WTC11 (cell line): ENCODE results near the gene MRPS11. TPM values are rescaled to one million over a fixed set of nuclear protein-coding genes. Genes with fewer than 3 reads are reported as not detected.

Experiments used
- ATAC-seq: fragments of 200-7000 bp; cut with Tn5 transposase; 2 replicates; pipeline ENCODE4 v1.10.0; 2021; ENCODE audit warnings: mild to moderate bottlenecking, moderate library complexity
- CTCF ChIA-PET: fragments of 300-600 bp; sonication (Branson Sonifier 250); formaldehyde crosslinking; loops from one replicate; lab custom pipeline; 2021; ENCODE audit warnings: antibody characterized with exemption; lab: Charles Lee
- POLR2A ChIA-PET: fragments of 350-600 bp; sonication (Branson Sonifier 250); formaldehyde crosslinking; loops from one replicate; lab custom pipeline; 2021; ENCODE audit warnings: antibody characterized with exemption; lab: Charles Lee
- DNase-seq: peaks from one replicate; pipeline ENCODE4 v3.0.0; 2021; ENCODE audit warnings: low spot score
- H3K27ac Mint-ChIP-seq: 2 replicates; pipeline ENCODE4 v1.8.0; 2021; ENCODE audit warnings: mixed read lengths
- H3K27me3 Mint-ChIP-seq: 2 replicates; pipeline ENCODE4 v1.8.0; 2021; ENCODE audit warnings: low read depth, mild to moderate bottlenecking, moderate library complexity, mixed read lengths
- H3K36me3 Mint-ChIP-seq: 2 replicates; pipeline ENCODE4 v1.8.0; 2021; ENCODE audit warnings: mixed read lengths
- H3K4me1 Mint-ChIP-seq: 2 replicates; pipeline ENCODE4 v1.8.0; 2022; ENCODE audit warnings: mixed read lengths
- H3K4me3 Mint-ChIP-seq: 2 replicates; pipeline ENCODE4 v1.8.0; 2021; ENCODE audit warnings: mild to moderate bottlenecking, moderate library complexity, mixed read lengths
- H3K9me3 Mint-ChIP-seq: 2 replicates; pipeline ENCODE4 v1.8.0; 2021; ENCODE audit warnings: mixed read lengths
- FOXP1 ChIP-seq: sonication (generic); formaldehyde crosslinking; IDR thresholded peaks from 2 replicates; pipeline ENCODE4 v1.8.0; 2022; ENCODE audit warnings: missing genetic modification reagents, mild to moderate bottlenecking, moderate library complexity, borderline replicate concordance
- FOXP4 ChIP-seq: sonication (generic); formaldehyde crosslinking; IDR thresholded peaks from 2 replicates; pipeline ENCODE4 v1.8.0; 2022; ENCODE audit warnings: mild to moderate bottlenecking, missing genetic modification reagents
- MAX ChIP-seq: sonication (generic); formaldehyde crosslinking; IDR thresholded peaks from 2 replicates; pipeline ENCODE4 v1.8.0; 2022; ENCODE audit warnings: mild to moderate bottlenecking, missing genetic modification reagents
- NFATC4 ChIP-seq: fragments of 250-450 bp; sonication (Bioruptor Pico); IDR thresholded peaks from 2 replicates; pipeline ENCODE4 v1.9.0; 2021; ENCODE audit warnings: mild to moderate bottlenecking
- NFE2L1 ChIP-seq: sonication (generic); formaldehyde crosslinking; IDR thresholded peaks from 2 replicates; pipeline ENCODE4 v1.8.1; 2023; ENCODE audit warnings: missing genetic modification reagents
- NR3C1 ChIP-seq: sonication (generic); formaldehyde crosslinking; conservative IDR thresholded peaks from 2 replicates; pipeline ENCODE4 v1.8.1; 2023; ENCODE audit warnings: low read depth, mild to moderate bottlenecking, missing genetic modification reagents
- PRRX2 ChIP-seq: fragments of 250-450 bp; sonication (Bioruptor Pico); IDR thresholded peaks from 2 replicates; pipeline ENCODE4 v1.8.0; 2021; ENCODE audit warnings: mild to moderate bottlenecking
- RORB ChIP-seq: fragments of 250-450 bp; sonication (Bioruptor Pico); IDR thresholded peaks from 2 replicates; pipeline ENCODE4 v1.9.0; 2021; ENCODE audit warnings: mild to moderate bottlenecking
- SOX15 ChIP-seq: fragments of 250-450 bp; sonication (Bioruptor Pico); IDR thresholded peaks from 2 replicates; pipeline ENCODE4 v1.9.0; 2021; ENCODE audit warnings: mild to moderate bottlenecking
- STAT6 ChIP-seq: sonication (generic); formaldehyde crosslinking; conservative IDR thresholded peaks from 2 replicates; pipeline ENCODE4 v1.8.1; 2023; ENCODE audit warnings: mild to moderate bottlenecking, low read depth, missing genetic modification reagents, moderate library complexity
- TCF7 ChIP-seq: sonication (generic); formaldehyde crosslinking; IDR thresholded peaks from 2 replicates; pipeline ENCODE4 v1.8.0; 2022; ENCODE audit warnings: mild to moderate bottlenecking, low read depth, missing genetic modification reagents, moderate library complexity
- ZNF263 ChIP-seq: sonication (generic); formaldehyde crosslinking; IDR thresholded peaks from 2 replicates; pipeline ENCODE4 v1.8.1; 2022; ENCODE audit warnings: low read depth, mild to moderate bottlenecking, moderate library complexity, missing genetic modification reagents
- ZNF396 ChIP-seq: fragments of 250-450 bp; sonication (Bioruptor Pico); IDR thresholded peaks from 2 replicates; pipeline ENCODE4 v1.8.0; 2021; ENCODE audit warnings: mild to moderate bottlenecking, moderate library complexity, borderline replicate concordance
- total RNA-seq: library from RNA; stranded (reverse); gene quantifications from 3 replicates; pipeline ENCODE4 v1.2.3, GENCODE V29; 2021
- TF ChIP-seq, protein P1 (sequence below): sonication (generic); formaldehyde crosslinking; IDR thresholded peaks from 2 replicates; pipeline ENCODE4 v1.8.1; 2023; ENCODE audit warnings: mild to moderate bottlenecking, missing genetic modification reagents, borderline replicate concordance
- TF ChIP-seq, protein P2 (sequence below): sonication (generic); formaldehyde crosslinking; IDR thresholded peaks from 2 replicates; pipeline ENCODE4 v1.8.1; 2022; ENCODE audit warnings: low read depth, missing genetic modification reagents, borderline replicate concordance
- TF ChIP-seq, protein P3 (sequence below): fragments of 250-450 bp; sonication (Bioruptor Pico); IDR thresholded peaks from 2 replicates; pipeline ENCODE4 v1.9.0; 2021; ENCODE audit warnings: mild to moderate bottlenecking, borderline replicate concordance
- TF ChIP-seq, protein P4 (sequence below): sonication (generic); formaldehyde crosslinking; IDR thresholded peaks from 2 replicates; pipeline ENCODE4 v1.8.1; 2023; ENCODE audit warnings: mild to moderate bottlenecking, moderate library complexity, missing genetic modification reagents

MRPS11 gene
- total RNA-seq, 1 experiment from 2014 or later: 49.1 TPM

- H3K4me3 Mint-ChIP-seq: no peak overlapping the region
- H3K9me3 Mint-ChIP-seq: no peaks in the 10 kb centered on the region
- ATAC-seq (peak; percentile 15), DNase-seq (no peak)
- no peaks in the 10 kb centered on the region for H3K36me3 Mint-ChIP-seq
- TF ChIP-seq FOXP1 (CRISPR knock-in tag): 0 out of 2 replicates have a peak, but pooled peaks have one; percentile 35
- TF ChIP-seq SOX15: no peak
- TF ChIP-seq STAT6: no peak
- no peak for TF ChIP-seq NR3C1 (CRISPR knock-in tag)
- TF ChIP-seq, protein P1, sequence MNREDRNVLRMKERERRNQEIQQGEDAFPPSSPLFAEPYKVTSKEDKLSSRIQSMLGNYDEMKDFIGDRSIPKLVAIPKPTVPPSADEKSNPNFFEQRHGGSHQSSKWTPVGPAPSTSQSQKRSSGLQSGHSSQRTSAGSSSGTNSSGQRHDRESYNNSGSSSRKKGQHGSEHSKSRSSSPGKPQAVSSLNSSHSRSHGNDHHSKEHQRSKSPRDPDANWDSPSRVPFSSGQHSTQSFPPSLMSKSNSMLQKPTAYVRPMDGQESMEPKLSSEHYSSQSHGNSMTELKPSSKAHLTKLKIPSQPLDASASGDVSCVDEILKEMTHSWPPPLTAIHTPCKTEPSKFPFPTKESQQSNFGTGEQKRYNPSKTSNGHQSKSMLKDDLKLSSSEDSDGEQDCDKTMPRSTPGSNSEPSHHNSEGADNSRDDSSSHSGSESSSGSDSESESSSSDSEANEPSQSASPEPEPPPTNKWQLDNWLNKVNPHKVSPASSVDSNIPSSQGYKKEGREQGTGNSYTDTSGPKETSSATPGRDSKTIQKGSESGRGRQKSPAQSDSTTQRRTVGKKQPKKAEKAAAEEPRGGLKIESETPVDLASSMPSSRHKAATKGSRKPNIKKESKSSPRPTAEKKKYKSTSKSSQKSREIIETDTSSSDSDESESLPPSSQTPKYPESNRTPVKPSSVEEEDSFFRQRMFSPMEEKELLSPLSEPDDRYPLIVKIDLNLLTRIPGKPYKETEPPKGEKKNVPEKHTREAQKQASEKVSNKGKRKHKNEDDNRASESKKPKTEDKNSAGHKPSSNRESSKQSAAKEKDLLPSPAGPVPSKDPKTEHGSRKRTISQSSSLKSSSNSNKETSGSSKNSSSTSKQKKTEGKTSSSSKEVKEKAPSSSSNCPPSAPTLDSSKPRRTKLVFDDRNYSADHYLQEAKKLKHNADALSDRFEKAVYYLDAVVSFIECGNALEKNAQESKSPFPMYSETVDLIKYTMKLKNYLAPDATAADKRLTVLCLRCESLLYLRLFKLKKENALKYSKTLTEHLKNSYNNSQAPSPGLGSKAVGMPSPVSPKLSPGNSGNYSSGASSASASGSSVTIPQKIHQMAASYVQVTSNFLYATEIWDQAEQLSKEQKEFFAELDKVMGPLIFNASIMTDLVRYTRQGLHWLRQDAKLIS (CRISPR knock-in tag): no peak
- TF ChIP-seq, all 79 proteins: peak for 1
- ChIA-PET POLR2A (interaction anchor here (0.5 to 1.2 kb wide), 2 partner anchors 13 to 124 kb away, joined by 3 to 4 read pairs; no protein-coding TSS in a partner anchor), CTCF (interaction anchor here (0.5 to 1.7 kb wide), 11 partner anchors 13 to 658 kb away, joined by 3 to 10 read pairs (median 4); partner anchors contain the start of genes ISG20, MRPL46 and MRPS11)
- Mint-ChIP-seq H3K27me3 (peaks cover 6% of the 10 kb centered on the region; the same call in 1 of the 2 replicates), H3K27ac (no peak overlapping the region), H3K4me1 (peaks cover 43% of the 10 kb centered on the region)
Observed at GRCh38 chr15:88489321-88489720, 21.8 kb downstream of the MRPS11 start.

GRCh38 chr15:88490036-88490435, 22.5 kb downstream of the MRPS11 start:
- Mint-ChIP-seq H3K27ac (no peak overlapping the region), H3K36me3 (no peaks in the 10 kb centered on the region), H3K4me3 (no peak overlapping the region), H3K4me1 (peaks cover 37% of the 10 kb centered on the region), H3K27me3 (peaks cover 6% of the 10 kb centered on the region; the same call in 1 of the 2 replicates), H3K9me3 (no peaks in the 10 kb centered on the region)
- ATAC-seq (no peak), DNase-seq (no peak)
- POLR2A ChIA-PET: interaction anchor here (1.2 kb wide), 1 partner anchor 12 kb away, joined by 4 read pairs; no protein-coding TSS in a partner anchor
- CTCF ChIA-PET: interaction anchor here (0.5 to 1.6 kb wide), 6 partner anchors 13 to 658 kb away, joined by 3 to 10 read pairs (median 5); partner anchors contain the start of genes ISG20, MRPL46 and MRPS11
- TF ChIP-seq NFATC4 (CRISPR knock-in tag) (no peak), FOXP1 (CRISPR knock-in tag) (no peak), PRRX2 (CRISPR knock-in tag) (no peak), TCF7 (CRISPR knock-in tag) (no peak), FOXP4 (no peak), MAX (CRISPR knock-in tag) (no peak), NFE2L1 (CRISPR knock-in tag) (no peak), ZNF396 (no peak), RORB (no peak), ZNF263 (CRISPR knock-in tag) (no peak)
- TF ChIP-seq, protein P2, sequence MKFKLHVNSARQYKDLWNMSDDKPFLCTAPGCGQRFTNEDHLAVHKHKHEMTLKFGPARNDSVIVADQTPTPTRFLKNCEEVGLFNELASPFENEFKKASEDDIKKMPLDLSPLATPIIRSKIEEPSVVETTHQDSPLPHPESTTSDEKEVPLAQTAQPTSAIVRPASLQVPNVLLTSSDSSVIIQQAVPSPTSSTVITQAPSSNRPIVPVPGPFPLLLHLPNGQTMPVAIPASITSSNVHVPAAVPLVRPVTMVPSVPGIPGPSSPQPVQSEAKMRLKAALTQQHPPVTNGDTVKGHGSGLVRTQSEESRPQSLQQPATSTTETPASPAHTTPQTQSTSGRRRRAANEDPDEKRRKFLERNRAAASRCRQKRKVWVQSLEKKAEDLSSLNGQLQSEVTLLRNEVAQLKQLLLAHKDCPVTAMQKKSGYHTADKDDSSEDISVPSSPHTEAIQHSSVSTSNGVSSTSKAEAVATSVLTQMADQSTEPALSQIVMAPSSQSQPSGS (CRISPR knock-in tag): no peak
- TF ChIP-seq, protein P3, sequence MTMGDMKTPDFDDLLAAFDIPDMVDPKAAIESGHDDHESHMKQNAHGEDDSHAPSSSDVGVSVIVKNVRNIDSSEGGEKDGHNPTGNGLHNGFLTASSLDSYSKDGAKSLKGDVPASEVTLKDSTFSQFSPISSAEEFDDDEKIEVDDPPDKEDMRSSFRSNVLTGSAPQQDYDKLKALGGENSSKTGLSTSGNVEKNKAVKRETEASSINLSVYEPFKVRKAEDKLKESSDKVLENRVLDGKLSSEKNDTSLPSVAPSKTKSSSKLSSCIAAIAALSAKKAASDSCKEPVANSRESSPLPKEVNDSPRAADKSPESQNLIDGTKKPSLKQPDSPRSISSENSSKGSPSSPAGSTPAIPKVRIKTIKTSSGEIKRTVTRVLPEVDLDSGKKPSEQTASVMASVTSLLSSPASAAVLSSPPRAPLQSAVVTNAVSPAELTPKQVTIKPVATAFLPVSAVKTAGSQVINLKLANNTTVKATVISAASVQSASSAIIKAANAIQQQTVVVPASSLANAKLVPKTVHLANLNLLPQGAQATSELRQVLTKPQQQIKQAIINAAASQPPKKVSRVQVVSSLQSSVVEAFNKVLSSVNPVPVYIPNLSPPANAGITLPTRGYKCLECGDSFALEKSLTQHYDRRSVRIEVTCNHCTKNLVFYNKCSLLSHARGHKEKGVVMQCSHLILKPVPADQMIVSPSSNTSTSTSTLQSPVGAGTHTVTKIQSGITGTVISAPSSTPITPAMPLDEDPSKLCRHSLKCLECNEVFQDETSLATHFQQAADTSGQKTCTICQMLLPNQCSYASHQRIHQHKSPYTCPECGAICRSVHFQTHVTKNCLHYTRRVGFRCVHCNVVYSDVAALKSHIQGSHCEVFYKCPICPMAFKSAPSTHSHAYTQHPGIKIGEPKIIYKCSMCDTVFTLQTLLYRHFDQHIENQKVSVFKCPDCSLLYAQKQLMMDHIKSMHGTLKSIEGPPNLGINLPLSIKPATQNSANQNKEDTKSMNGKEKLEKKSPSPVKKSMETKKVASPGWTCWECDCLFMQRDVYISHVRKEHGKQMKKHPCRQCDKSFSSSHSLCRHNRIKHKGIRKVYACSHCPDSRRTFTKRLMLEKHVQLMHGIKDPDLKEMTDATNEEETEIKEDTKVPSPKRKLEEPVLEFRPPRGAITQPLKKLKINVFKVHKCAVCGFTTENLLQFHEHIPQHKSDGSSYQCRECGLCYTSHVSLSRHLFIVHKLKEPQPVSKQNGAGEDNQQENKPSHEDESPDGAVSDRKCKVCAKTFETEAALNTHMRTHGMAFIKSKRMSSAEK (CRISPR knock-in tag): no peak
- TF ChIP-seq, protein P4, sequence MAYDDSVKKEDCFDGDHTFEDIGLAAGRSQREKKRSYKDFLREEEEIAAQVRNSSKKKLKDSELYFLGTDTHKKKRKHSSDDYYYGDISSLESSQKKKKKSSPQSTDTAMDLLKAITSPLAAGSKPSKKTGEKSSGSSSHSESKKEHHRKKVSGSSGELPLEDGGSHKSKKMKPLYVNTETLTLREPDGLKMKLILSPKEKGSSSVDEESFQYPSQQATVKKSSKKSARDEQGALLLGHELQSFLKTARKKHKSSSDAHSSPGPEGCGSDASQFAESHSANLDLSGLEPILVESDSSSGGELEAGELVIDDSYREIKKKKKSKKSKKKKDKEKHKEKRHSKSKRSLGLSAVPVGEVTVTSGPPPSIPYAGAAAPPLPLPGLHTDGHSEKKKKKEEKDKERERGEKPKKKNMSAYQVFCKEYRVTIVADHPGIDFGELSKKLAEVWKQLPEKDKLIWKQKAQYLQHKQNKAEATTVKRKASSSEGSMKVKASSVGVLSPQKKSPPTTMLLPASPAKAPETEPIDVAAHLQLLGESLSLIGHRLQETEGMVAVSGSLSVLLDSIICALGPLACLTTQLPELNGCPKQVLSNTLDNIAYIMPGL (CRISPR knock-in tag): no peak
